Keratinocyte (primary cell): Measurements from ENCODE around the gene FRMD3. TPM values are rescaled to one million over a fixed set of nuclear protein-coding genes. Genes with fewer than 3 reads are reported as not detected.

Source experiments
- DNase-seq: peaks from one replicate; pipeline ENCODE4 v3.0.0-alpha.2; 2011; ENCODE audit warnings: low read depth, missing footprints, low spot score
- FAIRE-seq: peaks from 2 replicates; lab custom pipeline; 2011; peaks lifted over from hg19 to GRCh38; lab: Jason Lieb, UNC
- H2AFZ ChIP-seq: 2 replicates; pipeline ENCODE4 v1.6.0; 2012; ENCODE audit warnings: low read length, control low read depth, inconsistent platforms; ENCODE audit not compliant: control insufficient read depth
- H3K27ac ChIP-seq: 2 replicates; pipeline ENCODE4 v1.5.1; 2011; ENCODE audit warnings: low read length; ENCODE audit not compliant: control insufficient read depth, insufficient read depth
- H3K27me3 ChIP-seq: 3 replicates; pipeline ENCODE4 v1.6.0; 2011; ENCODE audit warnings: low read length; ENCODE audit not compliant: control insufficient read depth, insufficient read depth; ENCODE audit errors: extremely low read depth
- H3K36me3 ChIP-seq, 2 experiments: 2 replicates in 1 of 2; 3 replicates in 1 of 2; pipeline ENCODE4 v1.5.1; 2011; ENCODE audit warnings: low read length in 2 of 2, mild to moderate bottlenecking in 1 of 2; ENCODE audit not compliant: control insufficient read depth in 2 of 2, insufficient read depth in 2 of 2; ENCODE audit errors: extremely low read depth in 1 of 2
- H3K4me1 ChIP-seq: 3 replicates; pipeline ENCODE4 v1.5.1; 2011; ENCODE audit warnings: low read length; ENCODE audit not compliant: control insufficient read depth, insufficient read depth; ENCODE audit errors: extremely low read depth
- H3K4me2 ChIP-seq: 3 replicates; pipeline ENCODE4 v1.6.0; 2011; ENCODE audit warnings: low read depth, low read length; ENCODE audit not compliant: control insufficient read depth, insufficient read depth; ENCODE audit errors: extremely low read depth
- H3K4me3 ChIP-seq, 3 experiments: fragments of 200-600 bp in 1 of 3; sonication (generic) in 1 of 3; 2 replicates in 2 of 3; 3 replicates in 1 of 3; pipeline ENCODE4 v1.5.1; 2011 to 2016; ENCODE audit warnings: low read length in 3 of 3, mild to moderate bottlenecking in 3 of 3, control low read depth in 2 of 3, inconsistent platforms in 1 of 3, low read depth in 1 of 3, mixed read lengths in 1 of 3, mixed run types in 1 of 3, moderate library complexity in 1 of 3; ENCODE audit not compliant: control insufficient read depth in 2 of 3, insufficient read depth in 2 of 3; ENCODE audit errors: extremely low read depth in 1 of 3
- H3K79me2 ChIP-seq: 2 replicates; pipeline ENCODE4 v1.6.0; 2012; ENCODE audit warnings: low read length; ENCODE audit not compliant: control insufficient read depth, insufficient read depth
- H3K9ac ChIP-seq: 3 replicates; pipeline ENCODE4 v1.6.0; 2011; ENCODE audit warnings: low read length; ENCODE audit not compliant: control insufficient read depth, insufficient read depth; ENCODE audit errors: extremely low read depth
- H3K9me1 ChIP-seq: 3 replicates; pipeline ENCODE4 v1.6.0; 2011; ENCODE audit warnings: low read length; ENCODE audit not compliant: control insufficient read depth, insufficient read depth; ENCODE audit errors: extremely low read depth
- H3K9me3 ChIP-seq: 2 replicates; pipeline ENCODE4 v1.5.1; 2012; ENCODE audit warnings: low read depth, low read length; ENCODE audit not compliant: control insufficient read depth
- H4K20me1 ChIP-seq: 3 replicates; pipeline ENCODE4 v1.6.0; 2011; ENCODE audit warnings: low read length; ENCODE audit not compliant: control insufficient read depth, insufficient read depth; ENCODE audit errors: extremely low read depth
- CTCF ChIP-seq, 3 experiments: IDR thresholded peaks in 1 of 3; conservative IDR thresholded peaks in 1 of 3; optimal IDR thresholded peaks in 1 of 3; 2 replicates in 2 of 3; 3 replicates in 1 of 3; pipeline versions ENCODE3 to v1.5.1; 2011; ENCODE audit warnings: low read length in 3 of 3, mild to moderate bottlenecking in 3 of 3, moderate library complexity in 2 of 3, control low read depth in 1 of 3, inconsistent platforms in 1 of 3; ENCODE audit not compliant: insufficient read depth in 2 of 3; ENCODE audit errors: extremely low read depth in 1 of 3
- EZH2 ChIP-seq: IDR thresholded peaks from one replicate; pipeline ENCODE4 v1.6.1; 2012; ENCODE audit warnings: inconsistent platforms, mild to moderate bottlenecking, low read length, moderate library complexity
- dilution Hi-C: fragments of 300-500 bp; cut with MboI; formaldehyde crosslinking; loops from one replicate; pipeline ENCODE4 v1.7.0; 2020; ENCODE audit warnings: low sequenced_read_pairs; ENCODE audit not compliant: extremely low pct_ligation_motif_present
- polyA plus RNA-seq, 5 experiments: library from polyadenylated mRNA; depleted of rRNA in 3 of 5; stranded (reverse) in 3 of 5; stranded (forward) in 1 of 5; unstranded in 1 of 5; fragments of >200 nt; gene quantifications; 1 replicate in 1 of 5; 2 replicates in 3 of 5; 3 replicates in 1 of 5; pipeline versions ENCODE4 v1.2.1 to v1.2.3, GENCODE V29; 2011 to 2012; ENCODE audit warnings: missing spikeins in 2 of 5, low read depth in 1 of 5, low replicate concordance in 1 of 5

The FRMD3 gene
- polyA plus RNA-seq, 1 donor (not counting 4 experiments of a cell fraction or from before 2014, with no cell fraction given), result 0.21 TPM

- no peaks in the 10 kb centered on the region for H3K4me1 ChIP-seq
- no peaks in the 10 kb centered on the region for H3K79me2 ChIP-seq
- DNase-seq (no peak), FAIRE-seq (no peak)
- dilution Hi-C loops, result no loop called here
- H3K36me3 ChIP-seq, result no peaks in the 10 kb centered on the region
- no peaks in the 10 kb centered on the region for H3K27me3 ChIP-seq
- no peak overlapping the region for H3K9ac ChIP-seq
- no peak overlapping the region for H3K27ac ChIP-seq
- no peaks in the 10 kb centered on the region for H4K20me1 ChIP-seq
- H3K9me1 ChIP-seq, result no peaks in the 10 kb centered on the region
- H3K4me3 ChIP-seq, result no peak overlapping the region
- no peak overlapping the region for H3K4me2 ChIP-seq
- no peak overlapping the region for H2AFZ ChIP-seq
- TF ChIP-seq EZH2, result no peak
- no peak for TF ChIP-seq CTCF (optimal IDR thresholded peaks at IDR 0.05 in 1 of 3, IDR thresholded peaks at IDR 0.05 in 1 of 3, conservative IDR thresholded peaks at IDR 0.05 in 1 of 3; ENCODE audit: extremely low read depth in 1 of 3, insufficient read depth in 2 of 3, low read length in 3 of 3)
- no peaks in the 10 kb centered on the region for H3K9me3 ChIP-seq
Measured at GRCh38 chr9:83236029-83236696, 302.0 kb downstream of the FRMD3 start.

- Histone ChIP-seq H3K4me2 (no peak overlapping the region), H3K4me3 (no peak overlapping the region), H4K20me1 (no peaks in the 10 kb centered on the region), H3K4me1 (no peaks in the 10 kb centered on the region), H3K79me2 (no peaks in the 10 kb centered on the region), H3K27ac (no peak overlapping the region), H2AFZ (no peak overlapping the region), H3K9me1 (no peaks in the 10 kb centered on the region), H3K27me3 (no peaks in the 10 kb centered on the region), H3K9me3 (no peaks in the 10 kb centered on the region), H3K9ac (no peak overlapping the region), H3K36me3 (no peaks in the 10 kb centered on the region)
- dilution Hi-C loops, result no loop called here
- DNase-seq, result no peak
- no peak for FAIRE-seq
- TF ChIP-seq CTCF (optimal IDR thresholded peaks at IDR 0.05 in 1 of 3, IDR thresholded peaks at IDR 0.05 in 1 of 3, conservative IDR thresholded peaks at IDR 0.05 in 1 of 3; ENCODE audit: extremely low read depth in 1 of 3, insufficient read depth in 2 of 3, low read length in 3 of 3) (no peak), EZH2 (no peak)
Measured at GRCh38 chr9:83235526-83235925, 302.7 kb downstream of the FRMD3 start.
